ENCODE results near the gene P3H2. TPM values are rescaled to one million over a fixed set of nuclear protein-coding genes. Genes with fewer than 3 reads are reported as not detected.

P3H2 gene
- total RNA-seq, 1 experiment from 2014 or later = 7.9 TPM

GRCh38 chr3:190056742-190057141 is 64.0 kb downstream of the P3H2 start:
- DNase-seq (ENCODE audit: low read depth) = no peak

- no peak for DNase-seq (ENCODE audit: low read depth)
Measured at GRCh38 chr3:190055773-190056172, 64.9 kb downstream of the P3H2 start.

GRCh38 chr3:190053919-190054672 is 66.6 kb downstream of the P3H2 start:
- peak; percentile 83 for DNase-seq (ENCODE audit: low read depth)

- DNase-seq (ENCODE audit: low read depth) = no peak
Measured at GRCh38 chr3:190051641-190052040, 69.1 kb downstream of the P3H2 start.

- DNase-seq (ENCODE audit: low read depth) = peak; percentile 59
Measured at GRCh38 chr3:190048932-190049441, 71.7 kb downstream of the P3H2 start.

- no peak for DNase-seq (ENCODE audit: low read depth)
Measured at GRCh38 chr3:190044974-190045373, 75.7 kb downstream of the P3H2 start.

GRCh38 chr3:190044142-190044541 is 76.6 kb downstream of the P3H2 start:
- DNase-seq (ENCODE audit: low read depth) = peak; percentile 78

GRCh38 chr3:190043741-190044140 is 77.0 kb downstream of the P3H2 start:
- no peak for DNase-seq (ENCODE audit: low read depth)

- DNase-seq (ENCODE audit: low read depth) = no peak
Measured at GRCh38 chr3:190042558-190042957, 78.1 kb downstream of the P3H2 start.

GRCh38 chr3:190041333-190042041 is 79.2 kb downstream of the P3H2 start:
- no peak for DNase-seq (ENCODE audit: low read depth)

- no peak for DNase-seq (ENCODE audit: low read depth)
Measured at GRCh38 chr3:190040145-190040544, 80.6 kb downstream of the P3H2 start.

- DNase-seq (ENCODE audit: low read depth) = peak; percentile 57
Measured at GRCh38 chr3:190038050-190038933, 82.4 kb downstream of the P3H2 start.

GRCh38 chr3:190036631-190037030 is 84.1 kb downstream of the P3H2 start:
- DNase-seq (ENCODE audit: low read depth) = no peak

GRCh38 chr3:190034446-190034845 is 86.3 kb downstream of the P3H2 start:
- DNase-seq (ENCODE audit: low read depth) = no peak

- DNase-seq (ENCODE audit: low read depth) = no peak
Measured at GRCh38 chr3:190032923-190033322, 87.8 kb downstream of the P3H2 start.

- no peak for DNase-seq (ENCODE audit: low read depth)
Measured at GRCh38 chr3:190031887-190032752, 88.6 kb downstream of the P3H2 start.

- DNase-seq (ENCODE audit: low read depth) = no peak
Measured at GRCh38 chr3:190027116-190027515, 93.6 kb downstream of the P3H2 start.

GRCh38 chr3:190026154-190026553 is 94.5 kb downstream of the P3H2 start:
- DNase-seq (ENCODE audit: low read depth) = no peak

GRCh38 chr3:190024912-190025311 is 95.8 kb downstream of the P3H2 start:
- DNase-seq (ENCODE audit: low read depth) = peak; percentile 50

GRCh38 chr3:190019844-190020243 is 100.9 kb downstream of the P3H2 start:
- no peak for DNase-seq (ENCODE audit: low read depth)

- DNase-seq (ENCODE audit: low read depth) = no peak
Measured at GRCh38 chr3:190019006-190019405, 101.7 kb downstream of the P3H2 start.

Measured in LHCN-M2 (cell line).